Heart left ventricle (tissue), 16 donors: Measurements from ENCODE around the gene XYLT1. TPM values are rescaled to one million over a fixed set of nuclear protein-coding genes. Genes with fewer than 3 reads are reported as not detected.

Experiments used
- ATAC-seq, 4 donors: fragments of 200-7000 bp; cut with Tn5 transposase; one replicate each; pipeline ENCODE4 v1.9.1; 2020 to 2022; ENCODE audit warnings: moderate library complexity in 4 of 4, mild to moderate bottlenecking in 3 of 4, moderate number of reproducible peaks in 1 of 4
- DNase-seq, 5 donors: peaks; one replicate each; pipeline ENCODE4 v3.0.0-alpha.2; 2020
- H3K27ac ChIP-seq, 12 donors: fragments of 200-600 bp; sonication (generic) in 4 of 12; one replicate each; pipeline versions ENCODE4 v1.5.0 to v1.8.0; 2016 to 2022; ENCODE audit warnings: mild to moderate bottlenecking in 2 of 12
- H3K27me3 ChIP-seq, 9 donors: fragments of 200-600 bp; sonication (generic) in 2 of 9; one replicate each; pipeline versions ENCODE4 v1.5.1 to v1.8.0; 2016 to 2022; ENCODE audit warnings: mild to moderate bottlenecking in 3 of 9
- H3K36me3 ChIP-seq, 9 donors: fragments of 200-600 bp; sonication (generic) in 2 of 9; one replicate each; pipeline versions ENCODE4 v1.5.0 to v1.8.0; 2018 to 2022; ENCODE audit warnings: mild to moderate bottlenecking in 2 of 9
- H3K4me1 ChIP-seq, 12 donors: fragments of 200-600 bp; sonication (generic) in 4 of 12; one replicate each; pipeline versions ENCODE4 v1.5.0 to v1.8.0; 2016 to 2022; ENCODE audit warnings: mild to moderate bottlenecking in 3 of 12
- H3K4me3 ChIP-seq, 12 donors: fragments of 200-600 bp; sonication (generic) in 4 of 12; one replicate each; pipeline versions ENCODE4 v1.5.0 to v1.8.0; 2017 to 2022; ENCODE audit warnings: mild to moderate bottlenecking in 9 of 12, moderate library complexity in 4 of 12
- H3K9me3 ChIP-seq, 12 donors: fragments of 200-600 bp; sonication (generic) in 4 of 12; one replicate each; pipeline versions ENCODE4 v1.5.0 to v1.8.0; 2016 to 2022; ENCODE audit warnings: mild to moderate bottlenecking in 1 of 12
- POLR2A ChIP-seq, 2 donors: fragments of 450-650 bp; IDR thresholded peaks; one replicate each; pipeline ENCODE4 v1.6.1; 2017; ENCODE audit warnings: antibody characterized with exemption in 2 of 2, mild to moderate bottlenecking in 2 of 2, moderate library complexity in 2 of 2
- WGBS, 4 donors: extraction: QIAGEN DNeasy Blood & Tissue Kit in 2 of 4; methylation state at CpG; one replicate each; pipeline versions ENCODE4 v1.1.5 to v1.1.7; 2013 to 2018; 5-methylcytosine and 5-hydroxymethylcytosine counted together
- intact Hi-C, 10 donors: fragments of 100-400 bp; cut with DNase I; formaldehyde crosslinking; loops; one replicate each; pipeline versions ENCODE4 v1.11.1 to v1.14.2; 2022
- polyA plus RNA-seq, 2 donors: library from polyadenylated mRNA; stranded (reverse); fragments of 200-250 nt; gene quantifications; one replicate each; pipeline ENCODE4 v1.2.3, GENCODE V29; 2013
- total RNA-seq, 9 donors: library from RNA; depleted of rRNA in 2 of 9; stranded (reverse); fragments of >200 nt in 2 of 9; fragmentation: NEBNext Ultra II Directional in 3 of 9; extraction: Animal tissue kit (Norgen Biotek cat#: 25700) in 3 of 9; gene quantifications; one replicate each; pipeline versions ENCODE4 v1.1.0 to v1.2.4, GENCODE V29; 2016 to 2023
- TF ChIP-seq, protein P1 (sequence below), 12 donors: fragments of 200-600 bp; sonication (generic) in 4 of 12; IDR thresholded peaks; one replicate each; pipeline versions ENCODE4 v1.5.0 to v1.8.0; 2018 to 2022; ENCODE audit warnings: antibody characterized with exemption in 12 of 12, mild to moderate bottlenecking in 5 of 12
- donor health status: ischemic (EF 13 %, LVEDD 7.1; RV severe dilation, severe dysfunction).
- donor health status: healthy with polysubstance abuse.
- donor health status: DM: no; HTN: yes; CAD: no.
- donor health status: DM: no; HTN: no; CAD: no.
- donor health status: ischemic (EF 25% LVEDD 6.9; RV normal size, moderate dysfunction).
- donor health status: ischemic (EF 25% LVEDD 5.7; RV mildly dilated, moderate dysfunction).
- donor health status: healthy.
- donor health status: DM: yes; HTN: yes; CAD: no.
- donor health status: ischemic (EF 35%, LVEDD 5.7; RV mildly dilated, moderate dysfunction).
- donor health status: nonischemic (EF 11% LVEDD 7.7; RV severe dilation, severe dysfunction).
- donor health status: DM: yes; HTN: yes; CAD: no.
- donor health status: PGD.
- donor health status: ischemic (EF 29% LVEDD 5.4; RV normal size, mild dysfunction).
- donor health status: nonischemic (EF 23%, LVEDD 6.1; RV moderate dilation, normal function).

The XYLT1 gene
- total and polyA plus RNA-seq, 11 donors: 0.46 to 12.3 (median 2.4) TPM

DNA sequence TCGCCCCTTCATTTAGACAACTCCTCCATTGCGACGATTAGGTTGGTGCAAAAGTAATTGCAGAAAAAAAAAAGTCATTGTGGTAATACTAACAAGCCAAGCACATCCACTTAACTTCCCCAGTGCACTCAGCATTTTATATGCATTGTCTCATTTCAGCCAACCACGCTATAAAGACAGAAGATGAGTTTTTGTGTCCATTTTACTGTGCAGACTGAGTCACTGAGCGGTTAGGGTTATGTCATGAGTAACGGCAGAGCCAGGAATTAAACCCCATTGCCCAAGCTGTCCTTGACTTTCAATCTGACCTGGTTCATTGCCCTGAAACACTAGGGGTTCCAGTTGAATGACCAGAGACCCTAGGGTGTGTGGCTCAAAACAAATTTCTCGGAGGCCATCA is 218.7 kb downstream of the XYLT1 start:
- H3K9me3 ChIP-seq: no peaks in the 10 kb centered on the region
- 90 to 96% (median 92%) methylated on average over 7 of the region's 7 CpGs for WGBS, 4 donors
- DNase-seq (no peak), ATAC-seq (no peak)
- no peak overlapping the region for H3K27ac ChIP-seq
- H3K4me1 ChIP-seq: no peaks in the 10 kb centered on the region
- TF ChIP-seq, protein P1, sequence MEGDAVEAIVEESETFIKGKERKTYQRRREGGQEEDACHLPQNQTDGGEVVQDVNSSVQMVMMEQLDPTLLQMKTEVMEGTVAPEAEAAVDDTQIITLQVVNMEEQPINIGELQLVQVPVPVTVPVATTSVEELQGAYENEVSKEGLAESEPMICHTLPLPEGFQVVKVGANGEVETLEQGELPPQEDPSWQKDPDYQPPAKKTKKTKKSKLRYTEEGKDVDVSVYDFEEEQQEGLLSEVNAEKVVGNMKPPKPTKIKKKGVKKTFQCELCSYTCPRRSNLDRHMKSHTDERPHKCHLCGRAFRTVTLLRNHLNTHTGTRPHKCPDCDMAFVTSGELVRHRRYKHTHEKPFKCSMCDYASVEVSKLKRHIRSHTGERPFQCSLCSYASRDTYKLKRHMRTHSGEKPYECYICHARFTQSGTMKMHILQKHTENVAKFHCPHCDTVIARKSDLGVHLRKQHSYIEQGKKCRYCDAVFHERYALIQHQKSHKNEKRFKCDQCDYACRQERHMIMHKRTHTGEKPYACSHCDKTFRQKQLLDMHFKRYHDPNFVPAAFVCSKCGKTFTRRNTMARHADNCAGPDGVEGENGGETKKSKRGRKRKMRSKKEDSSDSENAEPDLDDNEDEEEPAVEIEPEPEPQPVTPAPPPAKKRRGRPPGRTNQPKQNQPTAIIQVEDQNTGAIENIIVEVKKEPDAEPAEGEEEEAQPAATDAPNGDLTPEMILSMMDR (IDR thresholded peaks at IDR 0.05): no peak
- no peak for TF ChIP-seq POLR2A (IDR thresholded peaks at IDR 0.05)
- H3K4me3 ChIP-seq: no peak overlapping the region
- H3K27me3 ChIP-seq: no peaks in the 10 kb centered on the region
- H3K36me3 ChIP-seq: no peaks in the 10 kb centered on the region
- intact Hi-C loops: no loop called here

DNA sequence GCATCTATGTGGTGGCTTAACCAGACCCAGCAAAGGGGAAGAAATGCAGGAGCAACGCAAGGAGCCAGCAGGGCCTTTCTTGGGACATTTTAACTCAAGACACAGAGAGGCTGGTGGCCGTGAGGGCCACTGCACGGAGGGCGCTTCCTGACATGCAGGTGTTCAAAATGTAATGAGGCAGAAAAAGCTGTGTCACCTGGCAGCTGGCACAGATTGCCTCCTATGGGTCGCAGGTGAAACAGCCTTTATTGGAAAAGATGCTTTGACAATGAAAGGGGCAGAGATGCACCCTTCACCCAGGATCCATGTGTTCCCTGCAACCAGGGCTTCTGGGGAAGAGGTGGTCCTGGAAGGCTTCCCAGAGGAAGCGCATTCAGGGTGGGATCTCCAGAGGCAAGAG is 219.3 kb downstream of the XYLT1 start:
- Histone ChIP-seq H3K4me1 (no peaks in the 10 kb centered on the region), H3K4me3 (no peak overlapping the region), H3K36me3 (no peaks in the 10 kb centered on the region), H3K27me3 (no peaks in the 10 kb centered on the region), H3K9me3 (no peaks in the 10 kb centered on the region), H3K27ac (no peak overlapping the region)
- intact Hi-C loops: no loop called here
- ATAC-seq (no peak), DNase-seq (no peak)
- WGBS, 4 donors: 78 to 95% (median 94%) methylated on average over 6 of the region's 6 CpGs
- no peak for TF ChIP-seq POLR2A (IDR thresholded peaks at IDR 0.05)
- TF ChIP-seq, protein P1 (IDR thresholded peaks at IDR 0.05): no peak

DNA sequence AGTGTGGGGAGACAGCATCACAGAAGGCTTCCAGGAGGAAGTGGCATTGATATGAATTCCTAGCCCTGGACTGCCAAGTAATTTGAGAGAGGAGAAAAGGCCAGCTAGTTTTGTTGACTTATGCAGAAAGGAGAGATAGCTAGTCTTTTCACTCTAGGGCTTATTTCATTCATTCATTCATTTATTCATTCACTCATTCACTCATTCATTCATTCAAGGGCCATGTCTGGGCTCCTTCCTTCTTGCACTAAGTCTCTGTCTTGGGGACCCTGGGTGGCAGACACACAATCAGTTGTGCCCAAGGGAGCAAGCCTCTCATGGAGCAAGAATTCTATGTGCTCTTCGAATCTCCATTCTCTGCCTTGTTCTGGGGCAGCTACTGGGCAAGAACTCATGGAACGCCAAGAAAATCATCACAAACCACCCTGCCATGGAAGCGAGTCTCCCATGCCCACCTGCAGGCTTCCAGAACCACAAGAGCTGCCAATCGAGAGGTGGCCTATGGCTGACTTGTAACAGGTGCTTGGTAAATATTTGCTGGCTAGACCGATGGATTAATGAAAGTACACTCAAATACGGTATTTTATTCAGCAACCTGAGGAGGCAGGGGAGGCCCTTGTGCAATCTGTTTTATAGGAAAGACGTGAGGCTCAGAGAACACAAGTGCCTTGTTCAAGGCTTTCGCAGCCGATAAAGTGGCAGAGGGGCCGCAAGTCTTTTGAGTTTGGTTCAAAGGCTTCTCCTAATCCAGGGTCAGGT is 223.6 kb downstream of the XYLT1 start:
- no peak for TF ChIP-seq POLR2A (IDR thresholded peaks at IDR 0.05)
- no peaks in the 10 kb centered on the region for H3K4me1 ChIP-seq
- no peaks in the 10 kb centered on the region for H3K9me3 ChIP-seq
- intact Hi-C loops: loop anchor here in 1 of 10 donors (10.0 kb wide), 1 partner anchor 52 kb away; no protein-coding TSS in a partner anchor
- H3K36me3 ChIP-seq: no peaks in the 10 kb centered on the region
- no peak for DNase-seq
- no peak for ATAC-seq
- H3K4me3 ChIP-seq: no peak overlapping the region
- H3K27me3 ChIP-seq: no peaks in the 10 kb centered on the region
- 92 to 95% (median 93%) methylated on average over 10 of the region's 10 CpGs for WGBS, 4 donors
- no peak overlapping the region for H3K27ac ChIP-seq

- Histone ChIP-seq H3K27ac (no peak overlapping the region), H3K4me1 (no peaks in the 10 kb centered on the region), H3K9me3 (no peaks in the 10 kb centered on the region), H3K27me3 (no peaks in the 10 kb centered on the region), H3K4me3 (no peak overlapping the region), H3K36me3 (no peaks in the 10 kb centered on the region)
- no peak for DNase-seq
- intact Hi-C loops: loop anchor here in 1 of 10 donors (10.0 kb wide), 1 partner anchor 52 kb away; no protein-coding TSS in a partner anchor
- ATAC-seq: no peak
- WGBS, 4 donors: 79 to 86% (median 82%) methylated on average over 5 to 8 of the region's 8 CpGs
- TF ChIP-seq POLR2A (IDR thresholded peaks at IDR 0.05): no peak
- TF ChIP-seq, protein P1 (IDR thresholded peaks at IDR 0.05): no peak
Measured at GRCh38 chr16:17246268-17246885, 224.4 kb downstream of the XYLT1 start.
